ENCODE measurements around the gene ACTN1. TPM values are rescaled to one million over a fixed set of nuclear protein-coding genes. Genes with fewer than 3 reads are reported as not detected.

The ACTN1 gene
- total RNA-seq, 2 experiments from 2014 or later: 79.7 to 80.6 TPM

DNA sequence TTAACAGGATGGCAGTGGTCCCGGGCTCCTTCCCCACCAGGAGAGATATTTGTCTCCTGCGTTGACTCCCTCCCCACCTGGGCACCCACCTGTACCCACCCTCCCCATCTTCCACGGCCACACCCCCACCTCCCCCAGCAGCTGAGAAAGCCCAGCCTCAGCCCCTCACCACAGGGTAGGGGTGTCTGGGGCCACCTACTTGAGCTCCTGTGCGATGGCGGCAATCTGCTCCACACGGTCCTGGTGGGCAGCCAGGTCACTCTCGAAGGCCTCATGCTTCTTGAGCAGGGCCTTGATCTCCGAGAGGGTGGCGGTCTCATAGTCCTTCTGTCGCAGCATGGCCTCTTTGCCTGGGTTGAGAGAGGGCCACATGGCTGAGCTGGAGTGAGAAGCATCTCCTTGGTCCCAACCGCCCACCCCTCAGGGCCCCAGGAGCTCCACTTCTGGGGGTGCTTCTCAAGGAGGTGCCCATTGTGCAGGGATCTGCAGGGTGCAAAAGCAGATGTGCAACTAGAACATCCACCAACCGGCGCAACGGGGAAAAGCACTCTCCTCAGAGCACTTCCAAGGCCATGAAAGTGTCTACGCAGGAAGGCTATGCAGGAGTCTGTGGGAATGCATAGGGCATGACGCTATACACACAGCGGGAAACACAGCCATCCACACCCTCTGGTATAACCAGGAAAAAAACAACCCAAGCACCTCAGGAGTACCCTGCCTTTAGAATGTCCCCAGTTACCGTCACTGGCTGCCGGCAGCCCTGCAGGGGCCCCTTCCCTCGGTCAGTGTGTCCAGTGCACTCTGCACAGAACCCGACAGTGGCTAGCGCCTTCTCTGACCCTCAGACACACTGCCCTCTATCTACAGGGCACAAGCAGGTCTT is 93.6 kb downstream of the ACTN1 start:
- intact Hi-C loops (cut with micrococcal nuclease): no loop called here
- no peaks in the 10 kb centered on the region for H3K9me3 Mint-ChIP-seq
- no peak for DNase-seq
- H3K27ac Mint-ChIP-seq: no peak overlapping the region
- no peaks in the 10 kb centered on the region for H3K27me3 Mint-ChIP-seq (ENCODE audit: low read depth)
- CTCF ChIA-PET: interaction anchor here (0.7 to 0.9 kb wide), 2 partner anchors 23 to 29 kb away, joined by 3 read pairs; no protein-coding TSS in a partner anchor
- peaks cover 24% of the 10 kb centered on the region for H3K36me3 Mint-ChIP-seq (ENCODE audit: low read depth)
- H3K4me3 Mint-ChIP-seq: no peak overlapping the region
- no peaks in the 10 kb centered on the region for H3K4me1 Mint-ChIP-seq (ENCODE audit: low read depth)

DNA sequence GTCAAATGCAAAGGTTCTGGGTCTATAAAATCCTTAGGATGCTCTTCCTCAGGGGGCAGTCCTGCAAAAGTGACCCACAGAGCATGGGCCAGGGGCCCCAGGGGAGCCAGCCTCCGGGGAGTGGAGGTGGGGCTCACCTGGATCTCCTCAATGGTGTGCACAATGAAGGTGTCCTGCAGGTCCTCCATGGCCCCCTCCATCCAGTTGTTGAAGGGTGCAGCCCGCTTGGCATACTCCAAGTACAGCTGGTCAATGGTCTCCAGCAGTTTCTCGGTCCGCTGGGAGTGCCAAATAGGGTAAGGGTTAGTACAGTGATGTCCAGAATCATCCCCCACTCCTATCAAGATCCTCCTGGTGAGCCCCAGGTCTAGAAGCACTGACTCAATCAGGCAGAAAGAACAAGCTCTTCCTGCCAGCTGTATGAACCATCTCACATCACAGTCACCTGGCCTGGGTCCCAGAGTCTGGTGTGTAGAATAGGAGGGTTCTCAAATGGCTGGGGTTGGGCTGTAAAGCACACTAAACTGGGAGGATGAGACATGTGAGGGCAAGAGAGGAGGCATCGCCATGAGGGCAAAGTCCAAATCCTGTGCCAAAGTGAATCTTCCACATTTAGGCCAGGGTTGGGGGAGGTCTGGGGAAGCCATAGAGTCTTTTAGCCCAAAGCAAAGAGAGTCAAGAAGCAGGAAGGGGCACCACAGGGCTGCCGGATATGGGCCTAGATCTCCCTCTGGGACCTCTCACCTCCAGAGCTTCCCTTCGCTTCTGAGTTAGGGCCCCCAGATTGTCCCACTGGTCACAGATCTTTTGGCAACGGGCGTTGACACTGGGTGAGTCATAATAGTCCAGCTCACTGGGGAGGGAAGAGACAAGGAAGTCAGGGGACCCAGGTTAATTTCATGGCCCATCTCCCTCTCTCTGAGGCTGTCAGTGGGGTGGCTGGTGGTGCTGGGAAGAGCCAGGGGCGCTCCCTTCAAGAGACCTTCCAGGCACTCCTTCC is 94.8 kb downstream of the ACTN1 start:
- peaks cover 25% of the 10 kb centered on the region for H3K36me3 Mint-ChIP-seq (ENCODE audit: low read depth)
- CTCF ChIA-PET: interaction anchor here (0.7 to 1.6 kb wide), 2 partner anchors 25 to 30 kb away, joined by 3 read pairs; no protein-coding TSS in a partner anchor
- DNase-seq: no peak
- H3K27me3 Mint-ChIP-seq (ENCODE audit: low read depth): no peaks in the 10 kb centered on the region
- no peaks in the 10 kb centered on the region for H3K9me3 Mint-ChIP-seq
- no peak overlapping the region for H3K4me3 Mint-ChIP-seq
- intact Hi-C loops (cut with micrococcal nuclease): no loop called here
- no peaks in the 10 kb centered on the region for H3K4me1 Mint-ChIP-seq (ENCODE audit: low read depth)
- H3K27ac Mint-ChIP-seq: peak overlapping the region; percentile 19

DNA sequence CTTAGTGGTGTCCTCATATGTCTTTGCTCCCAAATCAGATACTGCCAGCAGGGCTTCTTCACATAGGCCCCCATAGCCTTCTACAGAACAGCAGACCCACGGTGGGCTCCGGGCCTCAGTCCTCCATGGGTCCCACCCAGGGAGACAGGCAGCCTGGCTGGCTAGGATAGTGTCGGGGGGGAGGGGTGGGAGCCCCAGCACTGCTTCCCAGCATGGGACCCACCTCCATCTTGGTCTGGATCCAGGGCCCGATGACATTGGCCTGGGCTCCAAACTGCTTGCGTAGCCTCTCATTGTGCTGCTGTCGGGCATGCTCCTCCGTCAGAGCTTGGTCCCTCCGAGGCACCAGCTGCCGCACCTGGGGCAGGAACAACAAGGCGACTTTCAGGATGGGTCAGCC is 96.9 kb downstream of the ACTN1 start:
- no peaks in the 10 kb centered on the region for H3K4me1 Mint-ChIP-seq (ENCODE audit: low read depth)
- DNase-seq: no peak
- CTCF ChIA-PET: interaction anchor here (0.7 kb wide), 1 partner anchor 698 kb away, joined by 5 read pairs; no protein-coding TSS in a partner anchor
- H3K4me3 Mint-ChIP-seq: no peak overlapping the region
- H3K27ac Mint-ChIP-seq: no peak overlapping the region
- peaks cover 28% of the 10 kb centered on the region for H3K36me3 Mint-ChIP-seq (ENCODE audit: low read depth)
- no peaks in the 10 kb centered on the region for H3K27me3 Mint-ChIP-seq (ENCODE audit: low read depth)
- H3K9me3 Mint-ChIP-seq: no peaks in the 10 kb centered on the region
- intact Hi-C loops (cut with micrococcal nuclease): no loop called here

DNA sequence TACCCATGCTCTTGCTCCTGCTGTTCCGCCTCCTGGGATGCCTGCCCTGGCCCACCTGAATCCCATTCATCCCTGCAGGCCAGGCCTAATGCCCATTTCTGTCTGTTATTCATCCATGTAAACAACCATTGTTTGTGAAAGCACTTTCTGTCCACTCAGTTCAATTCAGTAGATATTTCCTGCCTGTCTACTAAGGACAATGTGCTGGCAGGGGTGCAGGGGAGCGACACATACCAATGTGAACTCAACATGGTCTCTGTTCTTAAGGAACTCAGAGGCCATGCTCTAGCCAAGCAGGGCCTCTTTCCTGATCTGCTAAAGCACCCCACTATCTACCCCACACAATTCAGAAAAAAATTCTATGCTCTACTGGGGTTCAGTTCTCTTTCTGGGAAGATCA is 97.7 kb downstream of the ACTN1 start:
- CTCF ChIA-PET: no interaction called here
- Mint-ChIP-seq H3K27me3 (ENCODE audit: low read depth) (no peaks in the 10 kb centered on the region), H3K4me1 (ENCODE audit: low read depth) (no peaks in the 10 kb centered on the region), H3K36me3 (ENCODE audit: low read depth) (peaks cover 29% of the 10 kb centered on the region), H3K4me3 (no peak overlapping the region), H3K27ac (peak overlapping the region; percentile 63), H3K9me3 (no peaks in the 10 kb centered on the region)
- intact Hi-C loops (cut with micrococcal nuclease): no loop called here
- no peak for DNase-seq

DNA sequence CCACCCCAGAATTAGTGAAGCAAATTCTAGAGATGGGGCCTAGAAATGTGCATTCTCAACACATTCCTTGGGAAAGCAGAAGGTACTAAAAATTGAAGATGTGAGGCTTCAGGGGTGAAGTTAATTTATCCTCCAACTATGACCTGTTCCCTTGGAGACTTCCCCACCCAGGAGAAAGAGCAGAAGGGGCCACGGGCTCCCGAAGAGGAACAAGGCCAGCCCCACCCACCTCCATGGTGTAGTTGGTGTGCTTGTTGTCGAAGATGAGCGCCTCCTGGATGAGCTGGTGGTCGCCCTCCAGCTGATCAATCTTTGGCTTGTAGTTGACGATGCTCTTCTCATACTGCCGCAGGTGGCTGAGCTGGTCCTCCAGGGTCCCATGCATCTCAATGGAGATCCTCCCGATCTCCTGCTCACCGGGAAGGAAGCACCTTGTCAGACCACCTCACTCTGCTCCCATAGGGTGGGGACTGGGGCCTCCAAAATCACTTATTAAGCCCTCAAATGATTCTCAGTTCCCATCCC is 98.5 kb downstream of the ACTN1 start:
- CTCF ChIA-PET: interaction anchor here (0.6 kb wide), 1 partner anchor 990 kb away, joined by 4 read pairs; no protein-coding TSS in a partner anchor
- no peak for DNase-seq
- intact Hi-C loops (cut with micrococcal nuclease): no loop called here
- no peaks in the 10 kb centered on the region for H3K27me3 Mint-ChIP-seq (ENCODE audit: low read depth)
- no peaks in the 10 kb centered on the region for H3K9me3 Mint-ChIP-seq
- no peak overlapping the region for H3K27ac Mint-ChIP-seq
- no peak overlapping the region for H3K4me3 Mint-ChIP-seq
- H3K4me1 Mint-ChIP-seq (ENCODE audit: low read depth): no peaks in the 10 kb centered on the region
- H3K36me3 Mint-ChIP-seq (ENCODE audit: low read depth): peaks cover 36% of the 10 kb centered on the region

DNA sequence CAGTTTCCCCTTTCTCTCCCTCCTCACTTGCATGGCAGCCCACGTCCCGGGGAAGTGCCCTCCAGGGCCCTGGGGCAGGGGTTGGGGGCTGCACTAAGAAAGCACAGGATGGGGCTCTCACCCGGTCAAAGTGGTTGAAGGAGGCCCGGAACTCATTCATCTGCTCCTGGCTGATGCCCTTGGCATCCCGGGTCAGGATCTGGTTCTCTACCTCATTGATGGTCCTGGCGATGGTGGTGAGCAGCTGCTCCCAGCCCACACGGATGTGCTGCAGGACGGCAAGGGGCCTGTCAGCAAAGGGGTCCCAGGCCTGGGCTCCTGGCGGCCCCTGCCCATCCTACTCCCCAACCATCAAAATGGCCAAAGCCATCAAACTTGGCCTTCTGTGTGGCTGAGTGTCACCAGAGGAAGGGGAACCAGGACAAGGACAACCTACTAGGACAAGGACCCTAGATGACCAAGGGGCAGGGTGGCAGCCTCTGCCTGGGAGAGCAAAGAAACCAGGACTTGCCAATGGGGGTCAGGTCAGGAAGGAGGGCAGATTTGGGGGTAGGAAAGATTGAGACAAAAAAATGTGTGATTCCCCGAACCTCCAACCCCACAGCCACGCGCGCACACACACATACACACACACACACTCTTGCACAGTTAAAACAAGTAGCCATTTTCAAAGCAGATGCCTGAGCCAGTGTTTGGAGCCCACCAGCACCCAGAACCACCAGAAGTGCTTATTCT is 99.1 kb downstream of the ACTN1 start:
- no peak overlapping the region for H3K27ac Mint-ChIP-seq
- CTCF ChIA-PET: no interaction called here
- no peaks in the 10 kb centered on the region for H3K4me1 Mint-ChIP-seq (ENCODE audit: low read depth)

DNA sequence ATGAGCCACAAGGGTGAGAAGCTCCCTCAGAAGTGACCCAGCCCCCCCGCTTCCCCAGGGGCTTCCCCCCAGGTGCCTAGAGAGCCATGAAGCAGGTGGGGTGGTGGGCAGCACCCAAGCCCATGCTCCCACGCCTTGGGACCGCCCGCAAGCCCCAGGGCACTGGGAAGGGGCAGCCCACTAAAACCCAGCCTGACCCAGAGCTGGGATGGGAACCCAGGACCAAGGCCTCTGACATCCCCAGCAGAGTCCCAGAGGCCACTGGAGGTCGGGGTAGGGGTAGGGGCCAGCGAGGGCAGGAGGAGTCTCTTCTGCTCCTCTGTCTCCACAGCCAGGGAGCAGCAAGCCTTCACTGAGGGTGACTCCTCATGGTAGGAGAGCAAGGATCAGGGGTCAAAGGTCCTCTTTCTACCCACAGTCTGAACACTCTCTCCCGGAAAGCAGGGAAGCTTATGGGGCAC is 99.8 kb downstream of the ACTN1 start:
- Mint-ChIP-seq H3K4me3 (no peak overlapping the region), H3K4me1 (ENCODE audit: low read depth) (no peaks in the 10 kb centered on the region), H3K9me3 (no peaks in the 10 kb centered on the region), H3K27me3 (ENCODE audit: low read depth) (no peaks in the 10 kb centered on the region), H3K27ac (no peak overlapping the region), H3K36me3 (ENCODE audit: low read depth) (peaks cover 39% of the 10 kb centered on the region)
- intact Hi-C loops (cut with micrococcal nuclease): no loop called here
- no peak for DNase-seq
- CTCF ChIA-PET: no interaction called here

More for the DNA sequence above, 99.1 kb downstream of the ACTN1 start:
- no peak overlapping the region for H3K4me3 Mint-ChIP-seq
- H3K27me3 Mint-ChIP-seq (ENCODE audit: low read depth): no peaks in the 10 kb centered on the region
- no peaks in the 10 kb centered on the region for H3K9me3 Mint-ChIP-seq
- intact Hi-C loops (cut with micrococcal nuclease): no loop called here
- no peak for DNase-seq
- H3K36me3 Mint-ChIP-seq (ENCODE audit: low read depth): peaks cover 39% of the 10 kb centered on the region

DNA sequence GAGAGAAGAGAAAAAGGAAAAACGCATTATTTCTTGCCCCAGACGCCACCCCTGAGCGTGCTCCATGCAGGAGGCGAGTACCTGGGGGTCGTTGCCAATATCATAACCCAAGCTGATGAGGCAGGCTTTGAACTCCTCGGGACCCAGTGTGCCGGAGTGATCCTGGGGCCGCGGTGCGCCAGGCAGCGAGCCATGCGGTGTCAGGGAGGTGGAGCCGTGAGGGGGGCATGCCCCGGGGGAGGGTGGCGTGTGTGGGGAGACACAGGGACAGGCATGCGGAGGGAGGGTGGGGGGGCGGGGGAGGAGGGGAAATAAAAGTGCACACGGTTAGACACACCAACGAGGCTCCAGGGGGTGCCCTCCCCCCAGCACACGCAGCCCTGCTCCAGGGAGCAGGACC is 100.2 kb downstream of the ACTN1 start:
- no peak overlapping the region for H3K27ac Mint-ChIP-seq
- DNase-seq: no peak
- no peaks in the 10 kb centered on the region for H3K4me1 Mint-ChIP-seq (ENCODE audit: low read depth)
- intact Hi-C loops (cut with micrococcal nuclease): no loop called here
- H3K27me3 Mint-ChIP-seq (ENCODE audit: low read depth): no peaks in the 10 kb centered on the region
- CTCF ChIA-PET: no interaction called here
- no peaks in the 10 kb centered on the region for H3K9me3 Mint-ChIP-seq
- peaks cover 39% of the 10 kb centered on the region for H3K36me3 Mint-ChIP-seq (ENCODE audit: low read depth)
- H3K4me3 Mint-ChIP-seq: no peak overlapping the region

DNA sequence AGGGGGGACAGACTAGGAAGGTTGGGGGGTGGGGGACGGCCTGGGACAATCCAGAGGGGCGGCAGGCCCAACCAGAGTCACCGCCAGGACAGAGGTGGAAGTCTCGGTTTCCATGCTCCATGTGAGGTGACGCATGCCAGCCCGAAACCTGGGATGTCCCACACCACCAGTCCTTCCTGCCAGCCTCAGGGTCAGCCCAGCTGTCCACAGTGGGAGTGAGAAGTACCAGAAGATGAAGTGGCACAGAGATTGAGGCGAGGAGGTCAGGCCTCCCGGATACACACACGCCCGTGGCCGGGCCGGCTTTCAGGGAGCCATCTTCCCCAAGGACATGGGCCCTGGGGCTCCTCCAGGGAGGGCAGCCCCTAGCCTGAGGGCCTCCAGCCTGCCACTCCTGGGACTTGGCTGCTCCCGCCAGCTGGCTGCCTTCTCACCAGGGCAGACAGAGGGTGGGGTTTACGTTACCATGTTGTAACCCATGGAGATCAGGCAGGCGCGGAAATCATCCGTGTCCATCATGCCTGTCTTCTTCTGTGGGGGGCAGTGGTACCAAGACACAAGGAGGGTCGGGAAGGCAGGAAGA is 101.0 kb downstream of the ACTN1 start:
- intact Hi-C loops (cut with micrococcal nuclease): no loop called here
- no peak overlapping the region for H3K4me3 Mint-ChIP-seq
- H3K9me3 Mint-ChIP-seq: no peaks in the 10 kb centered on the region
- no peaks in the 10 kb centered on the region for H3K4me1 Mint-ChIP-seq (ENCODE audit: low read depth)
- H3K27me3 Mint-ChIP-seq (ENCODE audit: low read depth): no peaks in the 10 kb centered on the region
- CTCF ChIA-PET: no interaction called here
- no peak for DNase-seq
- peaks cover 47% of the 10 kb centered on the region for H3K36me3 Mint-ChIP-seq (ENCODE audit: low read depth)
- no peak overlapping the region for H3K27ac Mint-ChIP-seq

DNA sequence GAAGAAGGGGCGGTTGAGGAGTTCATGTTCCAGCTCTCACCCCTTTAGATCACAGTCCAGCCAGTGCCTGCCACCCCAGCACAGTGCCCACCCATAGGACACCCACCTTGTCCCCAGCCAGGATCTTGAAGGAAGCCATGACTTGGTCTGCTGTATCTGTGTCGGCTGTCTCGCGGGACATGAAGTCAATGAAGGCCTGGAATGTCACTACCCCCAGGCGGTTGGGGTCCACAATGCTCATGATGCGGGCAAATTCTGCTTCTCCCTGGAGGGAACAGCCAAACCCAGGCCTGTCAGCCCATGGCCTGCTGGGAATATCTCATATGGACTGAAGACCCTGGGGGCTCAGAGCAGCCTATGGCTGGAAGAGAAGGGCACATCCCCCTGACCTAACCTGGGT is 102.1 kb downstream of the ACTN1 start:
- Mint-ChIP-seq H3K27me3 (ENCODE audit: low read depth) (no peaks in the 10 kb centered on the region), H3K4me3 (no peak overlapping the region), H3K9me3 (no peaks in the 10 kb centered on the region), H3K36me3 (ENCODE audit: low read depth) (peaks cover 55% of the 10 kb centered on the region), H3K4me1 (ENCODE audit: low read depth) (no peaks in the 10 kb centered on the region), H3K27ac (no peak overlapping the region)
- DNase-seq: no peak
- intact Hi-C loops (cut with micrococcal nuclease): no loop called here
- CTCF ChIA-PET: no interaction called here

DNA sequence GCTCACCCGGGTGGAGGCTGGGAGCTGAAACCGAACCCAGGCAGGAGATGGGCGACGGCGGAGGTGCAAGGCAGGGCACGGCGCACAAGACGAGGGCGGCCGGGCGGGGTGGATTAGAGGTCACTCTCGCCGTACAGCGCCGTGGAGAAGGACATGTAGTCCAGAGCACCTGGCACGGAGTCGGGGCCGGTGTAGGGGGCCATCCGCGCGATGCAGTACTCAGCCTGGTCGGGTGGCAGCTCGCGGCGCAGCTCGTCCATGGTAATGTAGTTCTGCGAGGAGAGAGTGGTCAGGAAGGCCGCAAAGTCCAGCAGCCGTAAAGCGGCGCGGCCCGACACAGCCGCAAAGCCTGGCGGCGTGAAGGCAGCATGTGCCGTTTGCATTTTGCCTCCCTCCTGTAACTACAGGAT is 104.4 kb downstream of the ACTN1 start:
- intact Hi-C loops (cut with micrococcal nuclease): no loop called here
- H3K36me3 Mint-ChIP-seq (ENCODE audit: low read depth): peaks cover 51% of the 10 kb centered on the region
- H3K27ac Mint-ChIP-seq: no peak overlapping the region
- H3K4me3 Mint-ChIP-seq: no peak overlapping the region
- no peak for DNase-seq
- H3K9me3 Mint-ChIP-seq: peaks cover 3% of the 10 kb centered on the region
- CTCF ChIA-PET: no interaction called here
- H3K27me3 Mint-ChIP-seq (ENCODE audit: low read depth): no peaks in the 10 kb centered on the region
- H3K4me1 Mint-ChIP-seq (ENCODE audit: low read depth): no peaks in the 10 kb centered on the region
